Liver (tissue), 3 donors: ENCODE measurements around the gene ARHGEF39.

Source experiments
- CTCF ChIP-seq: fragments of 150-350 bp; IDR thresholded peaks from 2 replicates; pipeline ENCODE4 v1.5.1; 2017; ENCODE audit warnings: improper control_type of control experiment, low read depth, low read length; ENCODE audit not compliant: missing input control
- EGR1 ChIP-seq, 2 donors: IDR thresholded peaks; 2 replicates each; pipeline ENCODE4 v1.6.1; 2016 to 2018; ENCODE audit warnings: antibody characterized with exemption in 2 of 2, low read depth in 2 of 2
- FOXA1 ChIP-seq: IDR thresholded peaks from 2 replicates; pipeline ENCODE4 v1.6.1; 2016; ENCODE audit warnings: antibody characterized with exemption
- JUND ChIP-seq, 2 donors: IDR thresholded peaks; 2 replicates each; pipeline ENCODE4 v1.6.1; 2016; ENCODE audit warnings: antibody characterized with exemption in 2 of 2
- MAX ChIP-seq: IDR thresholded peaks from 2 replicates; pipeline ENCODE4 v1.6.1; 2016; ENCODE audit warnings: antibody characterized with exemption
- RAD21 ChIP-seq, 2 donors: IDR thresholded peaks; 2 replicates each; pipeline ENCODE4 v1.6.1; 2016; ENCODE audit warnings: antibody characterized with exemption in 2 of 2, mild to moderate bottlenecking in 2 of 2
- REST ChIP-seq: IDR thresholded peaks from 2 replicates; pipeline ENCODE4 v1.6.1; 2016; ENCODE audit warnings: antibody characterized with exemption, mild to moderate bottlenecking
- RXRA ChIP-seq, 2 donors: IDR thresholded peaks; 2 replicates each; pipeline ENCODE4 v1.6.1; 2017 to 2018; ENCODE audit warnings: antibody characterized with exemption in 2 of 2, mild to moderate bottlenecking in 1 of 2
- SP1 ChIP-seq: IDR thresholded peaks from 2 replicates; pipeline ENCODE4 v1.6.1; 2018; ENCODE audit warnings: antibody characterized with exemption, mild to moderate bottlenecking
- TAF1 ChIP-seq: conservative IDR thresholded peaks from 2 replicates; pipeline ENCODE4 v1.6.1; 2016; ENCODE audit warnings: antibody characterized with exemption, mild to moderate bottlenecking
- YY1 ChIP-seq: IDR thresholded peaks from 2 replicates; pipeline ENCODE4 v1.6.1; 2016; ENCODE audit warnings: antibody characterized with exemption, mild to moderate bottlenecking
- TF ChIP-seq, protein P1 (sequence below): IDR thresholded peaks from 2 replicates; pipeline ENCODE4 v1.6.1; 2016; ENCODE audit warnings: antibody characterized with exemption
- TF ChIP-seq, protein P2 (sequence below): IDR thresholded peaks from 2 replicates; pipeline ENCODE4 v1.6.1; 2016; ENCODE audit warnings: antibody characterized with exemption
- donor health status: healthy.
- donor health status: healthy.

- TF ChIP-seq CTCF (no peak), RXRA (IDR thresholded peaks at IDR 0.05) (no peak), REST (no peak), FOXA1 (no peak), SP1 (no peak), JUND (IDR thresholded peaks at IDR 0.05) (no peak), EGR1 (IDR thresholded peaks at IDR 0.05; ENCODE audit: low read depth in 2 of 2) (no peak), RAD21 (IDR thresholded peaks at IDR 0.05) (no peak), MAX (no peak), TAF1 (no peak), YY1 (no peak)
- TF ChIP-seq, protein P1, sequence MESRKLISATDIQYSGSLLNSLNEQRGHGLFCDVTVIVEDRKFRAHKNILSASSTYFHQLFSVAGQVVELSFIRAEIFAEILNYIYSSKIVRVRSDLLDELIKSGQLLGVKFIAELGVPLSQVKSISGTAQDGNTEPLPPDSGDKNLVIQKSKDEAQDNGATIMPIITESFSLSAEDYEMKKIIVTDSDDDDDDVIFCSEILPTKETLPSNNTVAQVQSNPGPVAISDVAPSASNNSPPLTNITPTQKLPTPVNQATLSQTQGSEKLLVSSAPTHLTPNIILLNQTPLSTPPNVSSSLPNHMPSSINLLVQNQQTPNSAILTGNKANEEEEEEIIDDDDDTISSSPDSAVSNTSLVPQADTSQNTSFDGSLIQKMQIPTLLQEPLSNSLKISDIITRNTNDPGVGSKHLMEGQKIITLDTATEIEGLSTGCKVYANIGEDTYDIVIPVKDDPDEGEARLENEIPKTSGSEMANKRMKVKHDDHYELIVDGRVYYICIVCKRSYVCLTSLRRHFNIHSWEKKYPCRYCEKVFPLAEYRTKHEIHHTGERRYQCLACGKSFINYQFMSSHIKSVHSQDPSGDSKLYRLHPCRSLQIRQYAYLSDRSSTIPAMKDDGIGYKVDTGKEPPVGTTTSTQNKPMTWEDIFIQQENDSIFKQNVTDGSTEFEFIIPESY = no peak
- TF ChIP-seq, protein P2, sequence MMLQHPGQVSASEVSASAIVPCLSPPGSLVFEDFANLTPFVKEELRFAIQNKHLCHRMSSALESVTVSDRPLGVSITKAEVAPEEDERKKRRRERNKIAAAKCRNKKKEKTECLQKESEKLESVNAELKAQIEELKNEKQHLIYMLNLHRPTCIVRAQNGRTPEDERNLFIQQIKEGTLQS = no peak
Observed at GRCh38 chr9:35697486-35697885, 32.5 kb upstream of the ARHGEF39 start.
